LNCaP clone FGC (cell line): ENCODE data around the gene SLC25A26.

Experiments
- DNase-seq: peaks from one replicate; pipeline ENCODE4 v3.0.0-alpha.2; 2011; ENCODE audit warnings: low read depth
- H3K4me3 ChIP-seq: 2 replicates; pipeline ENCODE4 v1.5.1; 2011; ENCODE audit warnings: mild to moderate bottlenecking, low read depth, low read length, control low read depth
- CTCF ChIP-seq: IDR thresholded peaks from 2 replicates; pipeline ENCODE4 v1.5.1; 2012; ENCODE audit warnings: mild to moderate bottlenecking; ENCODE audit not compliant: control insufficient read depth, insufficient read depth; ENCODE audit errors: extremely low read depth

The SLC25A26 gene

GRCh38 chr3:66371432-66371831 is 150.6 kb downstream of the SLC25A26 start:
- DNase-seq = no peak
- H3K4me3 ChIP-seq = no peak overlapping the region
- TF ChIP-seq CTCF = no peak

GRCh38 chr3:66372681-66373350 is 152.0 kb downstream of the SLC25A26 start:
- DNase-seq = peak; percentile 77
- TF ChIP-seq CTCF = peak; percentile 95
- no peak overlapping the region for H3K4me3 ChIP-seq

- H3K4me3 ChIP-seq = no peak overlapping the region
- DNase-seq = no peak
- no peak for TF ChIP-seq CTCF
Observed at GRCh38 chr3:66376568-66376967, 155.8 kb downstream of the SLC25A26 start.

GRCh38 chr3:66377800-66378199 is 157.0 kb downstream of the SLC25A26 start:
- H3K4me3 ChIP-seq = no peak overlapping the region
- no peak for TF ChIP-seq CTCF
- DNase-seq = no peak

GRCh38 chr3:66378256-66378655 is 157.5 kb downstream of the SLC25A26 start:
- DNase-seq = no peak
- H3K4me3 ChIP-seq = no peak overlapping the region
- TF ChIP-seq CTCF = peak; percentile 44

GRCh38 chr3:66379565-66379964 is 158.8 kb downstream of the SLC25A26 start:
- no peak for TF ChIP-seq CTCF

More at GRCh38 chr3:66379565-66379964, 158.8 kb downstream of the SLC25A26 start:
- no peak for DNase-seq
- no peak overlapping the region for H3K4me3 ChIP-seq
